ENCODE data around the gene URB1.

- TF ChIP-seq CTCF (IDR thresholded peaks at IDR 0.05) = no peak
- TF ChIP-seq FOSL2 (IDR thresholded peaks at IDR 0.05) = no peak
- TF ChIP-seq FOSL2 (CRISPR knock-in tag; IDR thresholded peaks at IDR 0.05) = no peak
- no peak for TF ChIP-seq ESRRA (IDR thresholded peaks at IDR 0.05; ENCODE audit: borderline replicate concordance, low read length)
These were observed 44.9 kb upstream of the URB1 start for GRCh38 chr21:32437729-32438128.

Data from A549 (cell line).